ENCODE data around the gene RDH11.

- TF ChIP-seq EZH2phosphoT487 (conservative IDR thresholded peaks at IDR 0.05; ENCODE audit: low read length) (no peak), CTCF (IDR thresholded peaks at IDR 0.05; ENCODE audit: insufficient read depth, low read length, poor library complexity, severe bottlenecking) (no peak)
Observed at GRCh38 chr14:67721875-67722274, 26.3 kb upstream of the RDH11 start.
